Transverse colon (tissue), 4 donors: Measurements from ENCODE around the gene ARHGAP8. TPM values are rescaled to one million over a fixed set of nuclear protein-coding genes. Genes with fewer than 3 reads are reported as not detected.
A peak's percentile ranks its signal among the peaks of the same experiment; 100 is the strongest.

Experiments
- DNase-seq: peaks from one replicate; pipeline ENCODE4 v3.0.0-alpha.2; 2019
- H3K27ac ChIP-seq, 4 donors: fragments of 200-600 bp; sonication (generic); 2 replicates each; pipeline ENCODE4 v1.5.1; 2016 to 2018; ENCODE audit warnings: inconsistent platforms in 4 of 4
- H3K27me3 ChIP-seq: fragments of 200-600 bp; sonication (generic); 2 replicates; pipeline ENCODE4 v1.5.1; 2017; ENCODE audit warnings: inconsistent platforms
- H3K36me3 ChIP-seq, 4 donors: fragments of 200-600 bp; sonication (generic); 2 replicates each; pipeline ENCODE4 v1.5.1; 2017 to 2019; ENCODE audit warnings: inconsistent platforms in 4 of 4
- H3K4me1 ChIP-seq, 4 donors: fragments of 200-600 bp; sonication (generic); 2 replicates each; pipeline ENCODE4 v1.5.1; 2017 to 2020; ENCODE audit warnings: inconsistent platforms in 4 of 4
- H3K4me3 ChIP-seq, 4 donors: fragments of 200-600 bp; sonication (generic); 1 replicate in 1 of 4; 2 replicates in 3 of 4; pipeline versions ENCODE4 v1.5.1 to v1.6.1; 2017 to 2019; ENCODE audit warnings: inconsistent platforms in 4 of 4
- H3K9me3 ChIP-seq, 2 donors: fragments of 200-600 bp; sonication (generic); 2 replicates each; pipeline ENCODE4 v1.5.1; 2017 to 2019; ENCODE audit warnings: inconsistent platforms in 2 of 2
- CTCF ChIP-seq, 5 experiments: fragments of 200-600 bp in 3 of 5; fragments of 450-650 bp in 2 of 5; sonication (generic) in 3 of 5; IDR thresholded peaks; 1 replicate in 2 of 5; 2 replicates in 3 of 5; pipeline ENCODE4 v1.5.1; 2016 to 2017; ENCODE audit warnings: antibody characterized with exemption in 5 of 5, inconsistent platforms in 3 of 5, mild to moderate bottlenecking in 2 of 5, moderate library complexity in 1 of 5
- EP300 ChIP-seq: sonication (generic); formaldehyde crosslinking; IDR thresholded peaks from one replicate; pipeline ENCODE4 v1.6.1; 2017; ENCODE audit warnings: antibody characterized with exemption, low read depth
- POLR2A ChIP-seq: fragments of 450-650 bp; IDR thresholded peaks from one replicate; pipeline ENCODE4 v1.6.1; 2016; ENCODE audit warnings: antibody characterized with exemption, mild to moderate bottlenecking, moderate library complexity
- POLR2AphosphoS5 ChIP-seq, 3 donors: sonication (generic); formaldehyde crosslinking; IDR thresholded peaks; one replicate each; pipeline ENCODE4 v1.6.1; 2016; ENCODE audit warnings: antibody characterized with exemption in 3 of 3
- WGBS, 2 donors: methylation state at CpG; one replicate each; pipeline ENCODE4 v1.1.5; 2018; ENCODE audit warnings: low coverage in 1 of 2; 5-methylcytosine and 5-hydroxymethylcytosine counted together
- in situ Hi-C, 4 donors: fragments of 200-750 bp; cut with MboI; loops; one replicate each; pipeline versions ENCODE4 v1.15.0 to v1.15.1; 2017; ENCODE audit warnings: low sequenced_read_pairs in 3 of 4, low pct_ligation_motif_present in 1 of 4, low pct_unique_long_range_greater_than_20kb in 1 of 4
- intact Hi-C: fragments of 100-400 bp; cut with DNase I; formaldehyde crosslinking; loops from one replicate; pipeline ENCODE4 v1.15.1; 2023; ENCODE audit warnings: low total_unique reads
- total RNA-seq, 4 donors: library from RNA; depleted of rRNA; stranded (reverse); fragments of >200 nt; gene quantifications; one replicate each; pipeline ENCODE4 v1.1.0, GENCODE V29; 2016

The ARHGAP8 gene
- total RNA-seq, 4 donors from 2014 or later, result 28.6 to 51.5 (median 31.5) TPM

- Histone ChIP-seq H3K36me3 (no peaks in the 10 kb centered on the region), H3K27me3 (no peaks in the 10 kb centered on the region), H3K4me1 (no peaks in the 10 kb centered on the region), H3K4me3 (no peak overlapping the region), H3K9me3 (no peaks in the 10 kb centered on the region), H3K27ac (no peak overlapping the region)
- TF ChIP-seq CTCF (IDR thresholded peaks at IDR 0.05) (no peak), POLR2A (no peak), POLR2AphosphoS5 (IDR thresholded peaks at IDR 0.05) (no peak), EP300 (no peak)
- 49 to 72% methylated on average over 5 to 13 of the region's 13 CpGs for WGBS, 2 donors
- in situ Hi-C loops (no loop called here), intact Hi-C loops (no loop called here)
- DNase-seq, result peak; percentile 4
Observed at GRCh38 chr22:44892243-44892642, 139.9 kb downstream of the ARHGAP8 start.

GRCh38 chr22:44892803-44893730 is 140.7 kb downstream of the ARHGAP8 start:
- intact Hi-C loops, result no loop called here
- no peak overlapping the region for H3K4me3 ChIP-seq
- H3K27ac ChIP-seq, result no peak overlapping the region
- WGBS, 2 donors, result 79% methylated on average over 20 of the region's 20 CpGs; no CpG with 5 or more reads in 1 of the 2 donors
- H3K27me3 ChIP-seq, result no peaks in the 10 kb centered on the region
- no peaks in the 10 kb centered on the region for H3K9me3 ChIP-seq
- in situ Hi-C loops, result no loop called here
- no peaks in the 10 kb centered on the region for H3K36me3 ChIP-seq
- H3K4me1 ChIP-seq, result no peaks in the 10 kb centered on the region
- peak; percentile 6 for DNase-seq
- TF ChIP-seq EP300 (no peak), POLR2AphosphoS5 (IDR thresholded peaks at IDR 0.05) (no peak), POLR2A (no peak), CTCF (IDR thresholded peaks at IDR 0.05) (no peak)

- H3K27me3 ChIP-seq, result no peaks in the 10 kb centered on the region
- no peaks in the 10 kb centered on the region for H3K36me3 ChIP-seq
- H3K4me3 ChIP-seq, result no peak overlapping the region
- H3K9me3 ChIP-seq, result no peaks in the 10 kb centered on the region
- TF ChIP-seq EP300, result no peak
- no peak for TF ChIP-seq POLR2AphosphoS5 (IDR thresholded peaks at IDR 0.05)
- TF ChIP-seq CTCF (IDR thresholded peaks at IDR 0.05), result no peak
- no peak for TF ChIP-seq POLR2A
- H3K27ac ChIP-seq, result no peak overlapping the region
- intact Hi-C loops, result no loop called here
- in situ Hi-C loops, result no loop called here
- peak; percentile 1 for DNase-seq
- no peaks in the 10 kb centered on the region for H3K4me1 ChIP-seq
- WGBS, 2 donors, result 33 to 72% methylated on average over 1 to 7 of the region's 7 CpGs
Observed at GRCh38 chr22:44893731-44894080, 141.3 kb downstream of the ARHGAP8 start.

- TF ChIP-seq POLR2AphosphoS5 (IDR thresholded peaks at IDR 0.05) (no peak), POLR2A (no peak), EP300 (no peak), CTCF (IDR thresholded peaks at IDR 0.05) (no peak)
- H3K4me3 ChIP-seq, result no peak overlapping the region
- intact Hi-C loops, result no loop called here
- no peaks in the 10 kb centered on the region for H3K27me3 ChIP-seq
- in situ Hi-C loops, result no loop called here
- H3K9me3 ChIP-seq, result no peaks in the 10 kb centered on the region
- 84 to 88% methylated on average over 3 to 11 of the region's 12 CpGs for WGBS, 2 donors
- H3K27ac ChIP-seq, result no peak overlapping the region
- no peaks in the 10 kb centered on the region for H3K4me1 ChIP-seq
- H3K36me3 ChIP-seq, result no peaks in the 10 kb centered on the region
- no peak for DNase-seq
Observed at GRCh38 chr22:44894321-44894720, 141.9 kb downstream of the ARHGAP8 start.
